HG02763 (cell line): Measurements from ENCODE around the gene CCDC80.
"Not testable (repeated sequence)": the region's sequence is repeated elsewhere in the genome, so short reads cannot be mapped to it uniquely, and the experiment has no call there.

ENCODE experiments used
- ATAC-seq: cut with Tn5 transposase; IDR thresholded peaks from one replicate; pipeline ENCODE4 v1.9.1; 2021; ENCODE audit warnings: mild to moderate bottlenecking, moderate library complexity; ENCODE audit not compliant: unreplicated experiment

CCDC80 gene

DNA sequence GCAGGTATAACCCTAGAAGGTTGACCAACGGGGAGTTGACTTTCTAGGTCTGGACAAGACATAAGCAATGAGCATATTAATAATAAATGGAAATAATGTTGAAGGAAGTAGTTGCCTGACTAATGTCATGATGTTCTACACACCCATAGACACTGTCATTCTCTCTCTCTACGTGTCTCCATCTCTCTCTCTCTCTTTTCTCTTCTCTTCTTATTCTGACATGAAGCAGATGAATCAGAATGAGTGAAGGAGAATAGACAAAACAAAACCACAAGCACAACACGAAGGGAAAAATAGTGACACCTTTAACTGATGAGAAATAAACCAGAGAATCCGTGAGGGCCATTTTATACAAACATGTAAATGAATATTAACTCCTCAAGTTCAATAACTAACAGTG is 26.7 kb upstream of the CCDC80 start:
- ATAC-seq: no peak

GRCh38 chr3:112665009-112665408 is 24.1 kb upstream of the CCDC80 start:
- not testable (repeated sequence) for ATAC-seq

DNA sequence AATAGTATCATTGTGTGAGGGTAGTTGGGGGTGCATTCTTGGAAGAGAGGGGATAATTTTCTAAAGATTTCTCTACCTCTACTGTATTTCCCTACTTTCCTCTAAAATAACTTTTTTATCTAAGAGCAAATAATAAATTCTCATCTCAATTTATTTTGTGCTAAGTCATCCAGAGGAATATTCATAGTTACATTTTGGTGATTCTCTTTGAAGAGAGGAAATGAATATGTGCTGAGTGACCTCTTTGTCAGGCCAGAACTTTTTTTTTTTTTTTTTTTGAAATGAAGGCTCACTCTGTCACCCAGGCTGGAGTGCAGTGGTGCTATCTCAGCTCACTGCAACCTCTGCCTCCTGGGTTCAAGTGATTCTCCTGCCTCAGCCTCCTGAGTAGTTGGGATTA is 15.1 kb upstream of the CCDC80 start:
- no peak for ATAC-seq

GRCh38 chr3:112654979-112655378 is 14.0 kb upstream of the CCDC80 start:
- no peak for ATAC-seq

DNA sequence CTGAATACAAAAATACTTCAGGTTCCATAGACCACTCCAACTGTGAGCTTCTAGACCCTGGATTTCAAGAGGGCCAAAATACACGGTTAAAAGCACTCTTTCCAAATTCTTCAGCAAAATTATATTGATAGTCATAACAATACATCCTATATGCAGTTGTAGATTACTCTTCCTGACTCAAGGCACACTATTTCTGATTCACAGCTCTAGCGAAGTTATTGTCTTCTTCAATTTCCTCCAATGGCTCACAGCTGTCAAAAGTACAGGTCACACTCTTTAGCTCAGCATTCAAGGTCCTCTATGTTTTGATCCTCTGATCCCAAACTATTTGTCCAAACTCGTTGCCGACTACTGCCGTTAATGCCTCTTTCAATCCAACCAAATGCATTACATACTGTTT is 13.5 kb upstream of the CCDC80 start:
- no peak for ATAC-seq

GRCh38 chr3:112653881-112654300 is 12.9 kb upstream of the CCDC80 start:
- no peak for ATAC-seq

DNA sequence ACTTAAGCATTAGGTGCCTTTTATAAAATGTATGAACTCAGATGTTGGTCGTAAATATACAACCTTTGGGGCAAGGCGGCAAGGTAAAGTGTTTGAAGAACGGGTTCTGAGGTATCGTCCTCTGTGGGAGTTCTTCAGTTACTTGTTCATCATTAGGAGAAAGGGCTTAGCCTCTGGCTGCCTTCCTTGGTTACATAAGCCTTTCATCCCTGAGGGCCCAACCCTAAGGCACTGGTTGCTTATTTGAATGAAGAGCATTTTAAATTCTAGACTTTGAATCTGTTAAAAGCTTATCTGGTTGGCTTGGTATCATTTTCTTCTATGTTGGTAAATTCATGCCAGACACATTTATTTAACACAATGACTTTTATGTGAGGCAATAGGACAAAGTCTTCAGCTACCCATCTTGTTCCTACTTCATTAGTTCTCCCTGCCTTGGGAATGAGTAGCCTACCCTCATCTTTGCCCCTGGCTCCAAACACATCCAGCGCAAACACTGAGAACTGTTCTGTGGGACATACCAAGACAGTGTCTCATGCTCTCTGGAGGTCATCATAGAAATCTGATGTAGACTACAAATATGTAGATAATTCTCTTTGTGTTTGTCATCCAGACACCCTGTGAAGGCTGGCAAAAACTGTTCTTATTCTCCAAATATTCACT is 12.4 kb upstream of the CCDC80 start:
- ATAC-seq: no peak

DNA sequence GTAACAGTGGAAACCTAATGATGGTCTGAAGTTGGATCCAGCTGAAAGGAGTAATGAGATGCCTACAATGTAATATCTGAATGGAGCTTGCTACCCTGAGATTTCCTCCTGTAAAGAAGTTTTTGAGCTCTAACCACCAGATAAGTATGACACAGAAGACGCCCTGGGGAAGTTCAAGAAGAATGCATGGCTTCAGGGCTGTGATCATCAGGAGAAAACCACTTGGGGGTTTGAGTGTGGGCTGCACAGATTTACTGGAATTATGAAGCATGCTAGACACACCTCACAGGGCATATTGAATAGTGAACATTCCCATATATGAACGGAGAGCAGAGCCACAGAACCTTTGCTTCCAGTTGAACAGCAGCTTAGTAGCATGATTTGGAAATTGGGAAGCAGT is 10.6 kb upstream of the CCDC80 start:
- no peak for ATAC-seq

- ATAC-seq: no peak
Observed at GRCh38 chr3:112651071-112651470, 10.1 kb upstream of the CCDC80 start.

- no peak for ATAC-seq
Observed at GRCh38 chr3:112650482-112650881, 9.5 kb upstream of the CCDC80 start.

- no peak for ATAC-seq
Observed at GRCh38 chr3:112649478-112649735, 8.5 kb upstream of the CCDC80 start.

DNA sequence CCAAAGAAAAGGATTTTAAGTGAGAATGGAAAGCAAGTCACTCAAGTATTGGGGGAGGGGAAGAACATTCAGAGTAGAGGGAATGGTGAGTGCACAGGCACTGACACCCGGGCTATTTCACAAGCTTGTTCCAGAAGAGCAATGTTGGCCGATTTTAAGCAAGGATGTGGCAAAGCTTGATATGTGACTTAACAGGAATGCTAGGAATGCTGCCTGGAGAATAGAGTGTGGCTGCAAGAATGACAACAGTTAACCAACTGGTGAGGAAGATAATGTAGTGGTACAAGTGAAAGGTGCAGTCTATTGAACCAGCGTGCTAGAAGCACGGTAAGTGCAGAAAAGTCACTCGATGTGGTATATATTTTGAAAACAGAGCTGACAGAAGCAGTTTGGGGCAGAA is 6.2 kb upstream of the CCDC80 start:
- ATAC-seq: no peak

DNA sequence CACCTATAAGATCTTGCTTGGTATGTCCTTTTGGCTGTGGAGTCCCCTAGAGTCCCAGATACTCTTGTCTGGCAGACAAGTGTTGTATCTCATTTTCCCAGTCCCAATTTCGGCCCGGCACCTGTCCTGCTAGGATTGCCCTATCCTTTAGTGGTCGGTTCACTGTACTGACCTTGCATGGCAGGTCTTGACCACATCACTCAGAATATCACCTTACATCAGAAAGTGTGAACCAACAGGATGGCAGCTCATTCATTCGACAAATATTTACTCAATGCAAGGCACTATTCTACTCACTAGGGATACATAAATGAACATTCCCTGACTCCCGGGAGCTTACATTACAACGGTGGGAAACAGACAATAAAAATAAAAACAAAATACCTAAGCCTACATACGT is 5.7 kb upstream of the CCDC80 start:
- ATAC-seq: no peak

DNA sequence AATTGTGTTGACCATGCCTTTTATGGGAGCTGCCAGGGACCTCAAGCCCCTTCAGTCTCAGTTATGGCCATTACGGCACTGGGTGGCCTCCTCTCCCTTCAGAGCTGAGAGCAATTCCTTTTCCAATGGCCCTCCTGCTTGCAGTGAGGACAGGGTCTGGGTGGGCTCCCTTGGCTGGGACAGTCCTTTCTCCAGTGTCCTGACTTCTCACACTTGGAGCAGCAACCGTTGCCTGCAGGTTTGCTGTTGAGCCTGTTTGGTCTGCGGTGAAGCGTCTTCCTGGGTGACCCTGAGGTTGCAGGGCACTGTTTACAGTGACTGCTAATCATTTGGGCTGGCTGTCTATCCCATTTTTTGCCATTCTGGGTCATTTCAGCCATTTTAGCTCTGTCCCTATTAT is 3.5 kb upstream of the CCDC80 start:
- ATAC-seq: no peak

DNA sequence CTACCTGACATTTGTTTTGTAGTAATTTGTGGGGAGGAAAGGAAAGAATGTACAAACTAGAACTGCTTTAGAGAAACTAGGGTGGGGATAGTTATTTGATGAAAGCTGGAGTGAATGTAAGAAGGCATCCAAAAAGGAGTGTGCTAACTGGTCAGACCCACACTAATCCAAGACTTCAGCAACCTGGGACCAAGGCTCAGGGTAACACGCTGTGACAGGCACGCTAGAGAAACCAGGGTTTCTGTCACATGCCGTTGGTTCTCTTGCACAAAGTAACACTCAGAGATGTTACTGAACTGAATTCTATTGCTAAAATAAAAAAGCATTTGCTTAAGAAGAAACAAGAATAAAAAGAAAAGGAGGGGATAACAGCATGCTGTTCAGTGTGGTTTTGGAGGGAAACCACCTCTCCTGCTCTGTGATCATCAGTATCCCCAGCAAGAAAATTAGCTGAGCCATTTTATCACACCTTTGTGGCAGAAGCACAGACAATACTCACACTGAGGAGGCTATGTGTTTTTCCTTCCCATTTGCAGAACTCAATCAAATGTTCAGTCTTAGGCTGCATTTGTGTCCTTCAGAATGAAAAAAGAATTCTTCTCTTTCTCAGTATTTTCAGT is 2.8 kb upstream of the CCDC80 start:
- no peak for ATAC-seq

- ATAC-seq: peak; percentile 88
Observed at GRCh38 chr3:112642912-112643506, 2.1 kb upstream of the CCDC80 start.

DNA sequence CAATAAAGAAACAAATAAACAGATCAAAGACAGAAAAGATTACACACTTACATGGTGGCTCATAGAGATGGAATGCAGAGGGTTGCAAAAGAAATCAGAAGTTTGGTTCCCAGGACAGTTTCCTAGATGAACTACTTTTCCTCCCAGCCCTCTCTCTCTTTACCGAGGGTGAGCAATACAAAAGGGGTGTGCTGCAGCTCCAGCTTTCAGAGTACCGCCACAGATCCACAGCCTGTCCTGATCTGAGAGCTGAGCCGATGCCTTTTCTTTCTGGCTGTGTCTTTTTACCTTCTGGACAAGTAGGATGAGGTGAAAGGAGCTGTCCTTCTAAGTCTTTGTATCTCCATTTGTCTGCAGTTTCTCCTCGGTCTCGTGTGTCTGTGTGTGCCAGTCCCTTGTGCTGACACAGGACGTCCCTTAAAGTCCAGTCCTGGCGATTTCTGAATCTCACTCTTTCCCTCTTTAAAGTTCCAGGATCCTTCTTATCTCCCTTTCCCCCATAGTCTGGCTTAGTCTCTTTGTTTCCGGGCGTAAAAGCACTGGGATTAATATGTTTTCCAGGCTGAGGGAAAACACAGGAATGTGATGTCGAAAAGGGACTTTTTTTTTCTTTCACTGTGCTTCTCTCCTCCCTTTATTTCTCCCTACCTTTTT is 540 bp downstream of the CCDC80 start:
- ATAC-seq: no peak

DNA sequence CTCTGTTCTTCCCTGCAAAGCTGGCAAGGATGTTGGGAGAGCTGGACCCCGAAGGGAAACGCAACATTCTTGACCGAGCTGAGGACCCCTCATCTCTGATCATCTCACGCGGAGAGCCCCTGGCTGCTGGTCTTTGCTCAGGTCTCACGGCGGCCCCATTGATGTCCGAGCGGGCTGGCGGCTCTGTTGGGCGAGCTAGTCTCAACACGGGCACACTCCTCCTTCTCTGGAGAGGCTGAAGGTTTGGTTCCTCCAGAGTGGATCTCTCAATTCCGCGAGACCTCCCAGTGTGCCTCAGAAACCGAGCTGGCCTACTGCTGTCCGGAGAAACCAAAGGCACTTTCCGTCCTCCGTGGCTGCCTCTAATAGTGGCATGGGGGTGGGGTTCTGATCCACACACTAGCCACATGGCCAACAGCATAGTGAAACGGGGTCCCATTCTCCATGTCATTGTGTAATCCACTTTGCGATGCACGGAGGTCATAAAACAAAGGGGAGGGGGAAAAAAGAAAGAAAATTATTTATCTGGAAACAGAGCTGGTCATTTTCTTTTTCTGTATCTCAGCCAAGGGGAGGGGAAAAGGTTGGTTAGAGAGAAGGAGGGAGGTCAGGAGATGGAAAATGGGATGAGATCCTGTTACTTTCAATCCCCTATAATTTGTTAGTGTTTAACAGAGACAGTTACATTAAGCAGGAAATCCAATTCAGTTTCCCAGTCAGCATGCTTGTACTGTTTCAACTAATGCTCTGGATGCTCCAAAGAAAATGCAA is 1.3 kb downstream of the CCDC80 start:
- no peak for ATAC-seq

DNA sequence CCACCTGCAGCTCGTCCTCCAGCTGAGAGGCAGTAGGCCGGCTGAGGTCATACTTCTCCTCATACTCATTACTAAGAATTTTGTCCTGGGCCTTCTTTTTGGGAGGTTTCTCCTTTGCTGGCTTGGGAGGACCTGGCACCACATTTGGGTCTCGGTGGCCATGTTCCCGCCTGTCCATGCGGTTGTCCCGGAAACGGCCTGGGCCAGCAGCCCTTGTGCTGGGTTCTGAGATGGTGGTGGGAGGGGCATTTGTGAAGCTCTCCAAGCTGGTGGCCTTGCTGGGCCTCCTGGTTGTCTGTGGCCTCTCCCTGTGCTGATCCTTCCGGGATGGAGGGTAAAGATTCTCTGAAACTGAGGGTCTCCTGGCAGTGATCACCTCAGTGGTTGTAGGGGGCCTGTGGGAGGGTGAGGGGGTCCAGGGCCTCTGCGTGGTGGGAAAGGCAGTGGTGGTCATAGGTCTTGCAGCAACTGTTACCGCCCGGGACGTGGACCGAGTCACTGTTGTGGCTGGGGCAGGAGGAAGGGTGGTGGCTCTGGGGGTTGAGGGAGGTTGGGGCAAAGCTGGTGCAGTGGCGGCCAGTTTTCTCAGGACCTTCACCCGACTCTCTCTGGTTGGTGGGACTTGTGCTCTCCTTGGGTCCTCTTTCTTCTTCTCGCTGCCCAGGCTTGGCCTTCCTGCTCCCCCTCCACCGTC is 2.5 kb downstream of the CCDC80 start:
- no peak for ATAC-seq

GRCh38 chr3:112637700-112638099 is 3.2 kb downstream of the CCDC80 start:
- ATAC-seq: no peak

DNA sequence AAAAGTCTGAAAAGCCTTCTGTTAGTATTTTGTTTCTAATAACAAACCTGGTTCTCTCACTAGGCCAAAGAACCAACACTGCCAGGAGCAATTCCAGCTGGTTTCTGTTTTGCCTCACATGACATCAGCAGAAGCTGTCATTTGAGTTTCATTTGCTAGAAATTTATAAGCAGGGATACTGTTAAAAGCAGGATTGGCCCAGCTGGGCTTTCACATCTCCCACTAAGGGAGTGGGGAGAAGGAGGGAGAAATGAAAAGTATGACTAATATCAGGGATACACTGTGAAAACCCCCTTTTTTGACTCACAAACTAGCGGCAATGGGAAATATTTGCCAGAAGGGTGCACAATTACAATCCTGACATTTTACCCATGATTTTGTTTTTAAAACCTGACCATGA is 5.3 kb downstream of the CCDC80 start:
- no peak for ATAC-seq
